ENCODE measurements around the gene MPDZ.

The MPDZ gene

DNA sequence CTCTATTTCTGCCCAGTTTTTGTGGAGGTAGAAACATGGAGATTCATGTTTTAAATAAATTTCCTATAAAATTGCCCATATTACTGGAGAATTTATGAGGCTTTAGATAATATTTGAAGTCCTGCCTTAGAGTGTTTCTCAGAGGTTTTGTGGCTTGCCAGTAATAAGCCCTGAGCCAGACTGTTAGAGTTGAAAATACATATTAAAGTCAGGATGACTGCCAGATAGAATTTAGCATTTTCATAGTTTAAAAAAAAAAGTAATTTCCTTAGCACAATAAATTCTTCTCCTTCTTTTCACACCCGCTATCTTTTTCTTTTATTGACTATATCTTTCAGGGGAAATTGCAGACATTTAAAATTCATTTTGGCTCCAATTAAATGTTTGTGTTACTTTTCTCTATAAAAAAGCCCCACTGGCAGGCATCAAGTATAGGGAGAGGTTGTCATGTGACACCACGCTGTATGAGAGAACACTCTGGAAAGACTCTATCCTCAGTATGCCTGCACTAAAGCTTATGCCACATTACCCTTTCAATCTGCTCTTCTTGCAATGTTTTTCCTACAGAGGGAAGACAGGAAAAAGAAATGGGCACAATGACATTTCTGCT lies 135.2 kb downstream of the MPDZ start:
- H3K4me3 Mint-ChIP-seq: no peak overlapping the region
- no peaks in the 10 kb centered on the region for H3K27me3 Mint-ChIP-seq (ENCODE audit: low read depth)
- H3K9me3 Mint-ChIP-seq: peaks cover 4% of the 10 kb centered on the region
- no peak overlapping the region for H3K27ac Mint-ChIP-seq
- H3K36me3 Mint-ChIP-seq (ENCODE audit: low read depth): no peaks in the 10 kb centered on the region
- H3K4me1 Mint-ChIP-seq (ENCODE audit: low read depth): no peaks in the 10 kb centered on the region

DNA sequence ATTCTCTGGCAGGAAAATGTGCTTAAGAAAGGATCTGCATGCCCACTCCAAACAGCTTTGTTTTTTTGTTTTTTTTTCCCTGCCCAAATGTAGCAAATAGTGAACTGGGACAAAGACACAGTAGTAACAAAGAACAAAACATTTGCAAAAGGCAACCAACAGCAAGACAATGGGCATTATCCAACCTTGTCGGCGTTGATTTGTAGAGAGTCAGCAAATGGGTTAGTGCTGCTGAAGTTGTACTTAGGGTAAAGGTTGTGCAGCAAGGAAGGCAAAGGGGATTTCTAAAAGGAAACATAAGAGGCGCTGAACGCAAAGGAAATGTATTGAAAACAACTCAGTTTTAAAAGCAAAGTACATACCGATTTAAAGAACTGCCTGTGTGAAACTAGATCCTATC lies 136.2 kb downstream of the MPDZ start:
- Mint-ChIP-seq H3K27me3 (ENCODE audit: low read depth) (no peaks in the 10 kb centered on the region), H3K36me3 (ENCODE audit: low read depth) (no peaks in the 10 kb centered on the region), H3K9me3 (no peaks in the 10 kb centered on the region), H3K4me1 (ENCODE audit: low read depth) (no peaks in the 10 kb centered on the region), H3K4me3 (no peak overlapping the region), H3K27ac (no peak overlapping the region)

DNA sequence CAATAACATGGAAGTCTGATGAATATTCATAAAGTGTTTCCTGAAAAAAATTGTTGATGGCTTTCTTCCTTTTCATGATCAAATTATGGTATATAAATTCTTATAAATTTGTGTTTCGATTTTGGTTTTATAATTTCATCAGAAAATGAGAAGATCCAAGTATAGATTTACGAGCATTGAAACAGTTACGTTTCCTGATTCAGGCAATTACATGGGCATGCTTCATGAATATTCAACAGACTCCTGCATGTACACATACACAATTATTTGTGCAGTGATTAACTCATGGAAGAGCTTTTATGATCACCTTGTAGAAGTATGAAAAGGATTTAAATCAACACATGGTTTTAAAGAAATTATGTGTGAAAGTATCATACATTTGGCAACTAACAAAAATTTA lies 136.7 kb downstream of the MPDZ start:
- Mint-ChIP-seq H3K4me3 (no peak overlapping the region), H3K27ac (no peak overlapping the region), H3K27me3 (ENCODE audit: low read depth) (no peaks in the 10 kb centered on the region), H3K4me1 (ENCODE audit: low read depth) (no peaks in the 10 kb centered on the region), H3K36me3 (ENCODE audit: low read depth) (no peaks in the 10 kb centered on the region), H3K9me3 (no peaks in the 10 kb centered on the region)

DNA sequence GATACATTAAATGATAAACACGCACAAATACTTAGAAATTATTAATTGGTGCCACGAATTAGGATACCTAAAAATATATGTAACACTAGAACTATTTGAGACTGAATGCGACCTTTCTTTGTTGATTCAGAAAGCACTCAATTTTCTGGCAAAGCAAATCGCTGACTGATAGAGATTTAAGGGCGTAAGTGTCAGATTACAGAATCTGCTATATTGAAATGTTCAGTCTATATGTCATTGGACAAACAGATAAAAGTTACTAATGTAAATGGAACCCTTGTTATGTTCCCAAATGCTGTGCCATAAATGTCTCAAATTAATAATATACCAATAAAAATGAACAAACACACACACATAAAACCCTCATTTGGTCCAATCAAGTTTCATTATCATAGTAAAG lies 137.9 kb downstream of the MPDZ start:
- no peak overlapping the region for H3K27ac Mint-ChIP-seq
- H3K4me3 Mint-ChIP-seq: no peak overlapping the region
- no peaks in the 10 kb centered on the region for H3K36me3 Mint-ChIP-seq (ENCODE audit: low read depth)
- no peaks in the 10 kb centered on the region for H3K9me3 Mint-ChIP-seq
- H3K4me1 Mint-ChIP-seq (ENCODE audit: low read depth): no peaks in the 10 kb centered on the region
- H3K27me3 Mint-ChIP-seq (ENCODE audit: low read depth): no peaks in the 10 kb centered on the region

DNA sequence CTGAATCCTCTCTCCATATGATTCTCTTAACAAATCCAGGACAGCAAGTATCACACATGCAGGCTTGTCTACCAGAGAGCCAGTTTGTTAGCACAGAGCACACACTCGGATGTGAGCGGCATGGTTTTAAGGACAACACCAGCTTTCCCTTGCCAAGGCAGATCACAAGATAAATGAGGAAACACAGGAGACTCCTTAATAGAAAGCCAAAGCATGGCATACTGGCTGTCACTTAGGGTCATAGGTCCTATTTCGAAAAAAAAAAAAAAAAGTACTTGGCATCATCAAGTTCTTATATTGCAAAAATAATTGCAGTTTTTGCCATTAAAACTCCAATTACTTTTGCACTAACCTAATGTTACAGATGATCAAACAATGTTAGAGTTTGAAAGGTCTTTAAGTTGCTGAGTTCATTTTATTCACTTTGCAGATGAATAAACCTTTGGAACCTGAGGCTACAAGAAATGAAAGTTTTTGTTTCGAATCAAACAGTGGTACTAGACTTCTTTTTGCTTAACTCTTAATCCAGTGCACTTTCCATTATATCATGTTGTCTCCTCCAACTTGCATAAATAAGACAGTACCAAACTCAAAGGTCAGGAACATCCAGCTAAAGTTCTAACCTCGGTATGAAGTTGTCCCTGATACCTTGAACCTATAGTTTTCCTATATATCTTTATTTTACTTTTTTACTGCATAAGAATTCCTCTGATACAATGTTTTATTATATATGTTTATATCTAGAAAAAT lies 138.5 kb downstream of the MPDZ start:
- H3K9me3 Mint-ChIP-seq: no peaks in the 10 kb centered on the region
- no peak overlapping the region for H3K4me3 Mint-ChIP-seq
- no peaks in the 10 kb centered on the region for H3K4me1 Mint-ChIP-seq (ENCODE audit: low read depth)
- no peaks in the 10 kb centered on the region for H3K27me3 Mint-ChIP-seq (ENCODE audit: low read depth)
- no peak overlapping the region for H3K27ac Mint-ChIP-seq
- no peaks in the 10 kb centered on the region for H3K36me3 Mint-ChIP-seq (ENCODE audit: low read depth)

DNA sequence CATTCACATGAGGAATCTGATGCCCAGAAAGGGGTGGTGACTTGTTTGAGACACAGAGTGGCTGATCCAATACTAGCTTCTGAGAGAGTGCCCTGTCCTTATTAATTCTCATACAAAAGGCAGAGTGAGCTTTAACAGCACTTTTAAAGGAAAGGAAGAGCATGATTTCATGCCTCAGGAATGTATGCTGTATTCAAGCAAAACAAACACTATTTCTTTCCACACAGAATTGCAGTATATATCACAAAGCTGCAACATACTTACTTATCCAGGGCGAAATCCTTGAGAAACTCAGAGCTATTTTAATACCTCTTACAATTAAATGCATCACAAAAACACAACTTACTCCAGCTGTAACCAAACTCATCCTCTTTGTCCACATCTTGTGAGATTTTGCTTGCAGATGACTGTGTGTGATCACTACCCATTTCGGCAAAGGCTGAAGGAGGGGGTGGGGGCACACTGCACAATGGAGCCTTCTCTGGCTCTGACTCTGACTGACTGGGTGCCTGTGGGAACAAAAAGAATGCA lies 139.8 kb downstream of the MPDZ start:
- Mint-ChIP-seq H3K36me3 (ENCODE audit: low read depth) (no peaks in the 10 kb centered on the region), H3K4me3 (no peak overlapping the region), H3K4me1 (ENCODE audit: low read depth) (no peaks in the 10 kb centered on the region), H3K9me3 (no peaks in the 10 kb centered on the region), H3K27me3 (ENCODE audit: low read depth) (no peaks in the 10 kb centered on the region), H3K27ac (no peak overlapping the region)

DNA sequence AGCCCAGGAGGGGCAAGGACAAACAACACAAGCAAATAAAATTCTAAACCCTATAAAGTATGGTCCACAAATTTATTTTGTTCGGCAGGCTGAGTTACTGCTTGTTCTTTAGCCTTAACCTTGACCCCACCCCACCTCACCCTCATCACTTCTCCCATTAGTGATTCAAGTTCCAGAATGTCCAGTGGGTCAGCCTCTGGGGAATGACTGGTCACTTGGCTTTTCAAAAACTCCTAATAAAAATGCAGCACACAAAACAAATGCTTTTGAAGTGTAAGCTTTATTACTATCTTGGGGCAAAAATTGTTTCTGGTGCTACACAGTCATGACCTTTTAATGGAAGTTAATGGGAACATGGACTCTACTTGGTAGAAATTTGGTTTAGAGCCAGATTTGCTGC lies 142.1 kb downstream of the MPDZ start:
- no peaks in the 10 kb centered on the region for H3K9me3 Mint-ChIP-seq
- no peaks in the 10 kb centered on the region for H3K27me3 Mint-ChIP-seq (ENCODE audit: low read depth)
- H3K4me1 Mint-ChIP-seq (ENCODE audit: low read depth): no peaks in the 10 kb centered on the region
- H3K4me3 Mint-ChIP-seq: no peak overlapping the region
- no peak overlapping the region for H3K27ac Mint-ChIP-seq
- no peaks in the 10 kb centered on the region for H3K36me3 Mint-ChIP-seq (ENCODE audit: low read depth)

DNA sequence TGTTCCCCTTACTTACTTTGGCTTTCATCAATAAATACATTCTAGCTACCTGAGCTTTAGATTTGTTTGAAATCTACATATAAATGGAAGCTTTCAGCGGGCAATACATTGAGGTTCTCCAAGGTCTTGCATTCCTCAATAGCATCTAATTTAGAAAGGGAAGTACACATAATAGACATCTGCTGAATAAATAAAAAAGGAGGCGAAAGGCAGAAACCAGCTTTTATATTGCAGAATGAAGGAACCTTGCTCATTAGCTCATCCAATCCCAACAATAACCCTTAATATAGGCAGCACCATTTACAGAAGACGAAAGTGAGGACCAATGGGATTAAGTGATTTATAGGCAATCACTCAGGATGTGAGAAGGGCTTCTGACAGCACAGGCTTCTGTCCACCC lies 147.5 kb downstream of the MPDZ start:
- no peaks in the 10 kb centered on the region for H3K4me1 Mint-ChIP-seq (ENCODE audit: low read depth)
- H3K36me3 Mint-ChIP-seq (ENCODE audit: low read depth): no peaks in the 10 kb centered on the region
- H3K9me3 Mint-ChIP-seq: peaks cover under 1% of the 10 kb centered on the region
- no peak overlapping the region for H3K4me3 Mint-ChIP-seq
- no peaks in the 10 kb centered on the region for H3K27me3 Mint-ChIP-seq (ENCODE audit: low read depth)
- no peak overlapping the region for H3K27ac Mint-ChIP-seq

DNA sequence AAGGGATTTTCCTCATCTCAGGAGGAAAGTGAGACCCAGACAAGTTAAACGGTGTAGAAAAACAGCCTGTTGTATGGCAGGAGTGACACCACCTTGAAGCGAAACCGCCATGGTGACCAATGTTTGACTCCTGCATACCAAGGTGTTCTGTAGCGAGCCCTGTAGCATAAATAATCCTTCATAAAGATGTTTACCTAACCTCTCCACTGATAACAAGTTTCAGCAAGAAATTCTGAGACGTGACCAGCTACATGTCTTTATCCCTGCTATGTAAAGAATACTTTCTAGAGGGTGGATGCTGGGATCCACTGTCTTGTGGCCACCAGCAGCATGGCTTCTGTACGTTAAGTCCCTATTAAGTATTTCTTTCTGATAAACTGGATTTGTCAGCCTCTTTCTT lies 148.1 kb downstream of the MPDZ start:
- Mint-ChIP-seq H3K27ac (no peak overlapping the region), H3K27me3 (ENCODE audit: low read depth) (no peaks in the 10 kb centered on the region), H3K4me1 (ENCODE audit: low read depth) (no peaks in the 10 kb centered on the region), H3K36me3 (ENCODE audit: low read depth) (no peaks in the 10 kb centered on the region), H3K4me3 (no peak overlapping the region), H3K9me3 (peaks cover 6% of the 10 kb centered on the region)

DNA sequence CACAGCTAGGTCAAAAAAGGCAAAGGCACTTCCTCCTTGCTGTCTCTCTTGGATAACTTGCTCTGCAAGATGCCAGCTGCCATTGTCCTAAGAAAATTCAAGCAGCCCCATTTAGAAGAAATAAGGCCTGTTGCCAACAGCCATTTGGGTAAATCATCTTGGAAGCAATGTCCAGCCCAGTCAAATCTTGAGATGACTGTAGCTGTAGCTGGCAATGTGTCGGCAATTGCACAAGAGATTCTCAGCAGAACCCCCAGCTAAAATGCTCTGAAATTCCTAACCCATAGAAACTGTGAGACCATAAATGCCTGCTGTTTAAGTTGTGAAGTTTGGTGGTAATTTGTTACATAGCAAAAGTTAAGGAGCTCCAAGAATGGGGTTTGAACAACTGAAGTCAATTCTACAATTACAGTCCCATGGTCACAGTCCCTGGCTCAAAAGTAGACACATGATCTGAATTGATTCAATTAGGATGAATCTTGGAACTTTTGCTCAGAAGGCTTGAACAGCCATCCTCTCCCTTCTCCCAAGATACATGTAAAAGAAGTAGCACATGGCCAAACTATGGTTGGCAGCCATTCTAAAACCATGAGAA lies 151.1 kb downstream of the MPDZ start:
- H3K36me3 Mint-ChIP-seq (ENCODE audit: low read depth): no peaks in the 10 kb centered on the region
- H3K9me3 Mint-ChIP-seq: peaks cover 6% of the 10 kb centered on the region
- no peaks in the 10 kb centered on the region for H3K4me1 Mint-ChIP-seq (ENCODE audit: low read depth)
- H3K27ac Mint-ChIP-seq: no peak overlapping the region
- H3K27me3 Mint-ChIP-seq (ENCODE audit: low read depth): no peaks in the 10 kb centered on the region
- H3K4me3 Mint-ChIP-seq: no peak overlapping the region

DNA sequence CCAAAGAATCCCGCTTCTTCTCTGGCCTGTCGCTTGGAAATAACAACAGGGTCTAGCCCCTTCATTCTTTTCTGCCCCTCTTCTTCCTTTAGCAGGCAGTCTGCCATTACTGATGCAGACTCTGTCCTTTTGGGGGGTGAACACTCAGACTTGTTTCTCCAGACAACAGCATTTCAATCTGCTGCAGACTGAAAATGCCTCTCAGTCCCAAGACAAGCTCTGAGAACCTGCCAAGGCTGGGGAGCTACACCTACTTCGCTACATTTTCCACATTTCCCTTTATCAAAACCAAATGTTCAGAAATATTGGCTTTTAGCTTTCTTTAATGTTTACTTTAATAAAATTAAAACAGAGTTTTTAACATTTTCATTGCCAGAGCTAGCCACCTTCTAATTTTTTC lies 152.4 kb downstream of the MPDZ start:
- H3K4me1 Mint-ChIP-seq (ENCODE audit: low read depth): no peaks in the 10 kb centered on the region

DNA sequence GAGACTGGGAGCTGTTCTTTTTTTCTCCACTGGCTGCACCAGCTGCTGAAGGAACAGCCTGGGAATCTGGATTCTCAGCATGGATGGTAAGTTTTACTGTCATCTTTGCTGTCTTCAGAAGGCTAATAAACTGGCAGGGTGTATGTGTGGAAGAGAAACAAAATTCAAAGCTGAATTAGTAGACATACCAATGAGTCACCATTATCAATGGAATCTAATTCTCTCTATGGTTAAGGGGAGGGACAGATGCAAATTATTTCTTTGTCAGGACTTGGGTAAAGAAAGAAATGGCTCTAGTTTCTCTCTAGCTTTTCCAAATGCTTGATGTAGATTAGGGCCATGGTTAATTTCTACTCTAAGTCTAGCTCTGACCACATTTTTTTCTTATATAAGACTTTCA lies 154.2 kb downstream of the MPDZ start:
- H3K4me1 Mint-ChIP-seq (ENCODE audit: low read depth): no peaks in the 10 kb centered on the region
- H3K27ac Mint-ChIP-seq: no peak overlapping the region
- no peak overlapping the region for H3K4me3 Mint-ChIP-seq
- H3K27me3 Mint-ChIP-seq (ENCODE audit: low read depth): no peaks in the 10 kb centered on the region
- H3K36me3 Mint-ChIP-seq (ENCODE audit: low read depth): no peaks in the 10 kb centered on the region
- H3K9me3 Mint-ChIP-seq: peaks cover 6% of the 10 kb centered on the region

More for the DNA sequence above, 152.4 kb downstream of the MPDZ start:
- peaks cover 6% of the 10 kb centered on the region for H3K9me3 Mint-ChIP-seq
- H3K4me3 Mint-ChIP-seq: no peak overlapping the region
- H3K36me3 Mint-ChIP-seq (ENCODE audit: low read depth): no peaks in the 10 kb centered on the region
- H3K27me3 Mint-ChIP-seq (ENCODE audit: low read depth): no peaks in the 10 kb centered on the region
- no peak overlapping the region for H3K27ac Mint-ChIP-seq

DNA sequence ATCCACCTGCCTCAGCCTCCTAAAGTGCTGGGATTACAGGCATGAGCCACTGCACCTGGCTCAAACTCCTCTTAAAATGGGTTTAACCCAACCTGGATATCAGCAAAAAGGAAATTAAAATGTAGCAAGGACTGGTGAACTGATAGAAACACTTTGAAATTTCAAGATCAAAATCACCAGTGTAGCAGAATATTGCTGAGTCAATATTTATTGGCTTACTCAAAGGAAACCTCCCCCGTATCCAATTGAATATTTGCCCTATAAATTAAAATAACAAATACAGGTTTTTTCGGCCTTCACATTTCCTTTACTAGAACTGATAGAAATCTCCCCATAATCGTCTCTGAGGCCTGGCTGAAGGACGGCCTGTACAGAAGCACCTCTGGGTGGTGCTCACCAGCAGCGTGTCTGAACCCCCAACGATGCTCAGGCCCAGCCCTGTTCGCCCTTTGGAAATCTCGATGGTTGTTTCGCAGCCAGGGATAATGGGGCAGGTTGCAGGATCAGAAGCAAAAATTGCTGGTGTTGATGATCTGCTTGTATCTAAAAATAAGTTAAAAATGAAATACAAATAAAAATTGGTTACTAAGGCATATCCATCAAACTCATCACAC lies 156.6 kb downstream of the MPDZ start:
- Mint-ChIP-seq H3K27me3 (ENCODE audit: low read depth) (no peaks in the 10 kb centered on the region), H3K4me3 (no peak overlapping the region), H3K27ac (no peak overlapping the region), H3K36me3 (ENCODE audit: low read depth) (no peaks in the 10 kb centered on the region), H3K4me1 (ENCODE audit: low read depth) (no peaks in the 10 kb centered on the region), H3K9me3 (peaks cover 6% of the 10 kb centered on the region)

DNA sequence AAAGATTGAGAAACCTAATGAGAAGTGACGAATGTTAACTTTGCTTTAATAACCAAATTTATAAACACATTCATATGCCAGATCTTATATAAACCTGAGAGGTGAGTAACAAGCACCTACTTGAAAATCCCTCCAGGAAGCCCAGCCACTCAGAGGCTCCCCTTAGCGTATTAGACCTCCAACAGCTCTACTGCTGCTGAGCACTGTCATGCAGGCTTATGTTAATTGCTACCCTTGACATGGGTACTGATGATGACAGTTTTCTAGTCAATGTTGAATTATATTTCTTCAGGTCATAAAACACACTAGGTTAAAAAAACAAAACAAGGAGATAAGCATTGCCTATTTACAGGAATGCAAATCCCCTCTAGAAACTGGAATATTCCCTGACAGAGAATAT lies 161.2 kb downstream of the MPDZ start:
- H3K27ac Mint-ChIP-seq: no peak overlapping the region
- H3K4me3 Mint-ChIP-seq: no peak overlapping the region
- no peaks in the 10 kb centered on the region for H3K9me3 Mint-ChIP-seq
- no peaks in the 10 kb centered on the region for H3K4me1 Mint-ChIP-seq (ENCODE audit: low read depth)
- no peaks in the 10 kb centered on the region for H3K36me3 Mint-ChIP-seq (ENCODE audit: low read depth)
- H3K27me3 Mint-ChIP-seq (ENCODE audit: low read depth): no peaks in the 10 kb centered on the region

DNA sequence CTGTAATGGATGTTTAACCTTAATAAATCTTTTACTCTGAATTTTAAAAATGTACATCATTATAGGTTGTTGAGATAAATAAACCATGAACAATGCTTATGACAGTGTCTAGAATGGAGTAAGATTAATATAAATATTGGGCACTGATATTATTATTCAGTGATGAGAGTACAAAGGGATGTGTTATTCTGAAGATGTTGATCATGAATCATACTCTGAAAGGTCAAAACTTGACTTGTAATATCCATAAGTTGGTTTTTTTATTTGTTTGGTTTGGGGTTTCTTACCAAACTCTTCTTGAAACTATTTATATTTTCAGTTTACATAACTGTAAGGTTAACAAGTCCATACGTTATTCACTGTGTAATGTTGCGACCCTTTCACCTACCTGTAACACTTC lies 163.2 kb downstream of the MPDZ start:
- Mint-ChIP-seq H3K36me3 (ENCODE audit: low read depth) (no peaks in the 10 kb centered on the region), H3K9me3 (peaks cover 3% of the 10 kb centered on the region), H3K4me3 (no peak overlapping the region), H3K4me1 (ENCODE audit: low read depth) (no peaks in the 10 kb centered on the region), H3K27ac (no peak overlapping the region), H3K27me3 (ENCODE audit: low read depth) (no peaks in the 10 kb centered on the region)
